Esophagus muscularis mucosa (tissue), 3 donors: ENCODE results near the gene ABI3.

Source experiments
- EP300 ChIP-seq: sonication (generic); formaldehyde crosslinking; IDR thresholded peaks from one replicate; pipeline ENCODE4 v1.6.1; 2017; ENCODE audit warnings: antibody characterized with exemption
- TF ChIP-seq, protein P1 (sequence below), 3 experiments: fragments of 200-600 bp in 2 of 3; fragments of 450-650 bp in 1 of 3; sonication (generic) in 2 of 3; IDR thresholded peaks; one replicate each; pipeline ENCODE4 v1.5.1; 2017 to 2019; ENCODE audit warnings: antibody characterized with exemption in 3 of 3, mild to moderate bottlenecking in 2 of 3, moderate library complexity in 1 of 3

DNA sequence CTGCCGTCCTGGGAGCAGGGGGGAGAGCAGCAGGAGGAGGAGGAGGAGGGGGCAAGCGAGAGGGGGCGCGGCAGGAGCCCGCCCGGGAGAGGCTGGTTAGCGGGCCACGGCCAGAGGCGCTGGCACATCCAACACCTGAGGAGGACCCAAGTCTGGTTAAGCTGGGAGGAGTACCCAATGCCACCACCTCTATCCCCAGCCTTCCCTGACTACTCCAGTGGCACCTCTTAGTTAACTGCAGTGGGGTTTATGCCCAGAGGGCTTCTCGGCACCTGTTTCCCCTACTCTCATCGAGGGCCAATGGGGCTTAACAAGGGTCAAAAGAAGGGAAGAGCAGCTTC, 14.5 kb downstream of the ABI3 start:
- no peak for TF ChIP-seq EP300
- TF ChIP-seq, protein P1, sequence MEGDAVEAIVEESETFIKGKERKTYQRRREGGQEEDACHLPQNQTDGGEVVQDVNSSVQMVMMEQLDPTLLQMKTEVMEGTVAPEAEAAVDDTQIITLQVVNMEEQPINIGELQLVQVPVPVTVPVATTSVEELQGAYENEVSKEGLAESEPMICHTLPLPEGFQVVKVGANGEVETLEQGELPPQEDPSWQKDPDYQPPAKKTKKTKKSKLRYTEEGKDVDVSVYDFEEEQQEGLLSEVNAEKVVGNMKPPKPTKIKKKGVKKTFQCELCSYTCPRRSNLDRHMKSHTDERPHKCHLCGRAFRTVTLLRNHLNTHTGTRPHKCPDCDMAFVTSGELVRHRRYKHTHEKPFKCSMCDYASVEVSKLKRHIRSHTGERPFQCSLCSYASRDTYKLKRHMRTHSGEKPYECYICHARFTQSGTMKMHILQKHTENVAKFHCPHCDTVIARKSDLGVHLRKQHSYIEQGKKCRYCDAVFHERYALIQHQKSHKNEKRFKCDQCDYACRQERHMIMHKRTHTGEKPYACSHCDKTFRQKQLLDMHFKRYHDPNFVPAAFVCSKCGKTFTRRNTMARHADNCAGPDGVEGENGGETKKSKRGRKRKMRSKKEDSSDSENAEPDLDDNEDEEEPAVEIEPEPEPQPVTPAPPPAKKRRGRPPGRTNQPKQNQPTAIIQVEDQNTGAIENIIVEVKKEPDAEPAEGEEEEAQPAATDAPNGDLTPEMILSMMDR (IDR thresholded peaks at IDR 0.05): no peak
